Kidney (tissue), 14 donors: ENCODE data around the gene CRHR2. TPM values are rescaled to one million over a fixed set of nuclear protein-coding genes. Genes with fewer than 3 reads are reported as not detected.

ENCODE experiments used
- DNase-seq, 5 donors: peaks; one replicate each; pipeline ENCODE4 v3.0.0-alpha.2; 2013 to 2020
- FAIRE-seq: peaks from 2 replicates; lab custom pipeline; 2012; peaks lifted over from hg19 to GRCh38; lab: Jason Lieb, UNC
- H3K27ac ChIP-seq, 2 donors: one replicate each; pipeline ENCODE4 v1.7.0; 2013; ENCODE audit warnings: low read depth in 2 of 2, low read length in 2 of 2, inconsistent platforms in 1 of 2
- H3K27me3 ChIP-seq: one replicate; pipeline ENCODE4 v1.7.1; 2013; ENCODE audit warnings: low read length, inconsistent platforms; ENCODE audit not compliant: control insufficient read depth, insufficient read depth
- H3K36me3 ChIP-seq, 3 donors: one replicate each; pipeline versions ENCODE4 v1.7.0 to v1.7.1; 2013; ENCODE audit warnings: low read length in 3 of 3, control low read depth in 1 of 3, inconsistent platforms in 1 of 3; ENCODE audit not compliant: insufficient read depth in 3 of 3, control insufficient read depth in 2 of 3
- H3K4me1 ChIP-seq, 3 donors: one replicate each; pipeline versions ENCODE4 v1.7.0 to v1.7.1; 2013; ENCODE audit warnings: low read length in 3 of 3, inconsistent platforms in 1 of 3, low read depth in 1 of 3; ENCODE audit not compliant: control insufficient read depth in 2 of 3, insufficient read depth in 2 of 3
- H3K4me3 ChIP-seq, 3 donors: one replicate each; pipeline versions ENCODE4 v1.7.0 to v1.8.1; 2013; ENCODE audit warnings: low read length in 3 of 3, control low read depth in 1 of 3, inconsistent platforms in 1 of 3
- H3K9ac ChIP-seq, 3 donors: one replicate each; pipeline versions ENCODE4 v1.7.0 to v1.7.1; 2013; ENCODE audit warnings: low read length in 3 of 3, control low read depth in 1 of 3, inconsistent platforms in 1 of 3
- H3K9me3 ChIP-seq, 3 donors: one replicate each; pipeline versions ENCODE4 v1.7.0 to v1.7.1; 2013; ENCODE audit warnings: low read length in 3 of 3, control low read depth in 1 of 3, inconsistent platforms in 1 of 3; ENCODE audit not compliant: control insufficient read depth in 2 of 3, insufficient read depth in 1 of 3
- CTCF ChIP-seq: IDR thresholded peaks from 3 replicates; pipeline ENCODE4 v1.5.1; 2012; ENCODE audit warnings: mild to moderate bottlenecking, moderate library complexity, borderline replicate concordance; ENCODE audit not compliant: insufficient read depth; ENCODE audit errors: extremely low read depth
- intact Hi-C: fragments of 100-400 bp; cut with DNase I; formaldehyde crosslinking; loops from one replicate; pipeline ENCODE4 v1.11.1; 2022
- polyA plus RNA-seq: library from polyadenylated mRNA; stranded (reverse); fragments of 350-450 nt; fragmentation: Illumina TruSeq; extraction: RNeasy Lipid Tissue Mini Kit (QIAGEN cat#74804); gene quantifications from one replicate; pipeline ENCODE4 v1.2.3, GENCODE V29; 2014; ENCODE audit warnings: low read depth, low replicate concordance; ENCODE audit not compliant: insufficient read depth
- total RNA-seq: library from RNA; stranded (reverse); fragmentation: NEBNext Ultra II Directional; extraction: Animal tissue kit (Norgen Biotek cat#: 25700); gene quantifications from one replicate; pipeline ENCODE4 v1.2.1, GENCODE V29; 2021
- donor health status: control.
- donor health status: control.
- donor health status: control.
- donor health status: control.
- donor health status: control.
- donor health status: DM: yes; HTN: yes; CAD: no.
- donor health status: Normal renal cell carcinoma (clear cell type).

Gene CRHR2
- total and polyA plus RNA-seq, 2 donors from 2014 or later, result not detected

DNA sequence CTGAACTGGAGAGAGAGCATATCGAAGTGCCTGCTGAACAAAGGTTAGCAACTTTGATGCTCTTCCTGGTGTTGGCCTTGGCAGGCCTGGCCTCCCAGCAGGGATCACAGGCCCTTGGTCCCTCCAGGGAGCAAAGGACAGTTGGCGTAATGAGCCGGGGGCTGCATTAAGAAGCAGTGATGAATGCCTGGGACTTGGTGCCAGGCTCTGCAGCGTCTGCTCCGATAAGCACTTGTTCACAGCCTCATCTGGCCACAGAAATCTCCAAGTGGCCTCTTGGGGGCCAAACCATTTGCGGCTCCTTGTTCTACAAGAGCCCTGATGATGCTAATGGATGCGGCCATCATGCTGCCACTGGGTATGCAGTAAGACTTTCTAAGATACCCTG, 31.8 kb downstream of the CRHR2 start:
- no peak overlapping the region for H3K9ac ChIP-seq
- H3K4me1 ChIP-seq, result no peaks in the 10 kb centered on the region
- FAIRE-seq, result no peak
- H3K4me3 ChIP-seq, result no peak overlapping the region
- no peak overlapping the region for H3K27ac ChIP-seq
- no peaks in the 10 kb centered on the region for H3K9me3 ChIP-seq
- no peak for TF ChIP-seq CTCF
- H3K27me3 ChIP-seq, result no peaks in the 10 kb centered on the region
- no peaks in the 10 kb centered on the region for H3K36me3 ChIP-seq
- intact Hi-C loops, result no loop called here
- DNase-seq, result peak in 1 of 5 donors; percentile 39

DNA sequence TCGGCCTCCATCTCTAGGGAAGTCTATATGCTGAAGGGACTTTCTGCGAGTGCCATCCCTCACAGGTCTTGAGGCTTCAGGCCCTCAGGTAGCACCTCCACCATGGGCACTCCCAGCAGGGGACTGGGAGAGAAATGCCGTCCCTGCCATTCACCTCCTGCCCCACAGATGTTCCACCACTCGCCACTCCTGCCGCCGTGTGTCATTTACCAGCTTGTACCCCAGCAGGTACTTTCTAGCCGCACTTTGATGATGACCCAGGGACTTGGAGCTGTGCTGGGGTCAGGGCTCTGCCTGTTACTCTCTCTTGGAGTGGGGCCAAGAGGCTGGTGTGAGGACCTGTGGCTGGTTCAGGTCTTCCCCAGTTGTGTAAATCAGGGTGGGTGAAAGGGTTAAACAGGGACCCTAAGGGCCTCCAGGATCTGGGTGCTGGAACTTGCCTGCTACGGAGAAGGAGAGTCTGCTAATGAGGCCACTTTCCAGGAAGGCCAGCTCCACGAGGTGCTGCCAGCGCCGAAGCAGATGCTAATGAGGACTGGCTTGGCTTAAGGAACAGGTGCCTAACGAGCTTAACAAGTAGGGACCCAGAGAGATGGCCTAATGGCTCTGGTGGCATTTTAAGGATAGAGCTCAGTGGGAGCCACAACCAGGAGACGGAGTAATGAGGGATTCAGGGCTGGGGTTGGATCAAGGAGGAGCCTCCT, 32.4 kb downstream of the CRHR2 start:
- intact Hi-C loops, result no loop called here
- H3K27ac ChIP-seq, result no peak overlapping the region
- no peaks in the 10 kb centered on the region for H3K27me3 ChIP-seq
- no peak overlapping the region for H3K9ac ChIP-seq
- DNase-seq, result peak in 1 of 5 donors; percentile 38
- no peak for FAIRE-seq
- H3K9me3 ChIP-seq, result no peaks in the 10 kb centered on the region
- H3K4me1 ChIP-seq, result no peaks in the 10 kb centered on the region
- TF ChIP-seq CTCF, result no peak
- no peaks in the 10 kb centered on the region for H3K36me3 ChIP-seq
- H3K4me3 ChIP-seq, result no peak overlapping the region

GRCh38 chr7:30648744-30649540, 33.3 kb downstream of the CRHR2 start:
- Histone ChIP-seq H3K27me3 (no peaks in the 10 kb centered on the region), H3K4me3 (no peak overlapping the region), H3K4me1 (no peaks in the 10 kb centered on the region), H3K27ac (no peak overlapping the region), H3K36me3 (no peaks in the 10 kb centered on the region), H3K9ac (no peak overlapping the region), H3K9me3 (no peaks in the 10 kb centered on the region)
- no peak for TF ChIP-seq CTCF
- FAIRE-seq (no peak), DNase-seq (peak in 1 of 5 donors; percentile 45)
- intact Hi-C loops, result no loop called here
